Left renal cortex interstitium (tissue), 4 donors: ENCODE measurements around the gene KCTD14. TPM values are rescaled to one million over a fixed set of nuclear protein-coding genes. Genes with fewer than 3 reads are reported as not detected.

Experiments
- DNase-seq, 4 donors: peaks; one replicate each; pipeline ENCODE4 v3.0.0-alpha.2; 2013; ENCODE audit warnings: low read depth in 4 of 4, low spot score in 2 of 4, missing footprints in 1 of 4
- polyA plus RNA-seq, 4 donors: library from polyadenylated mRNA; unstranded; fragments of 120-200 nt; gene quantifications; one replicate each; pipeline ENCODE4 v1.2.1, GENCODE V29; 2013; ENCODE audit not compliant: insufficient read length in 4 of 4

KCTD14 gene
- polyA plus RNA-seq, 4 donors, result 11.7 to 16.9 (median 13.3) TPM

DNA sequence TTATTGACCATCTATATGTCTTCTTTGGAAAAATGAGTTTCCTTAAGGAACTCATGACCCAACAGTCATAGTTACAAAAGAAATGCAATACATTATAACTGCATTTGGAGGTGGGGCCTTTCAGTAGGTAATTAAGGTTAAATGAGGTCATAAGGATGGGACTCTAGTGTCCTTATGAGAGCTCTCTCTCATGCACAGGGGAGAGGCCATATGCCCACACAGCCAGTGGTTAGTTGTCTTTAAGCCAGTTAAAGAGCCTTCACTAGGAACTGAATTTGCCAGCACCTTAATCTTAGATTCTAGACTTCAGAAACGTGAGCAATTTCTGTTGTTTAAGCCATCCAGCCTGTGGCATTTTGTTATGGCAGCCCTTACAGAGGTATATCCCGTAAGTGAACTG, 56.0 kb downstream of the KCTD14 start:
- no peak for DNase-seq

- DNase-seq, result no peak
These were observed 56.7 kb downstream of the KCTD14 start for GRCh38 chr11:77966338-77966737.

Other genes with a start within 250 kb of the KCTD14 start
- gene RSF1, start 202.6 kb downstream of the KCTD14 start, polyA plus RNA-seq, result 10 to 100 TPM; 51.1 to 73.1 (median 65.7) TPM
- 10 to 100 TPM; 45.0 to 58.9 (median 50.3) TPM for gene AAMDC, start 202.1 kb downstream of the KCTD14 start, polyA plus RNA-seq
- gene INTS4, start 28.6 kb downstream of the KCTD14 start, polyA plus RNA-seq, result 10 to 100 TPM; 39.9 to 46.9 (median 44.3) TPM
- under 1 TPM in 3 of 4 donors, not detected in 1; 0.34 to 0.46 (median 0.43) TPM for gene THRSP, start 40.6 kb upstream of the KCTD14 start, polyA plus RNA-seq
- 100 to 1,000 TPM; 143 to 218 (median 152) TPM for gene NDUFC2, start 56.6 kb upstream of the KCTD14 start, polyA plus RNA-seq
- 10 to 100 TPM; 57.5 to 61.1 (median 58.9) TPM for gene ALG8, start 116.3 kb upstream of the KCTD14 start, polyA plus RNA-seq
- 1 to 10 TPM; 8.3 to 9.9 (median 9.1) TPM for gene KCTD21, start 165.3 kb upstream of the KCTD14 start, polyA plus RNA-seq
- 1 to 10 TPM; 4.3 to 8.2 (median 5.8) TPM for gene USP35, start 165.6 kb upstream of the KCTD14 start, polyA plus RNA-seq